Activated CD8-positive, alpha-beta memory T cell treated with anti-CD3 and anti-CD28 coated beads, Interleukin-2, amount 50 U/mL, for 4 hours (primary cell): ENCODE measurements around the gene GALNT2.

Source experiments
- DNase-seq: peaks from one replicate; pipeline ENCODE4 v3.0.0-alpha.2; 2020

Gene GALNT2

DNA sequence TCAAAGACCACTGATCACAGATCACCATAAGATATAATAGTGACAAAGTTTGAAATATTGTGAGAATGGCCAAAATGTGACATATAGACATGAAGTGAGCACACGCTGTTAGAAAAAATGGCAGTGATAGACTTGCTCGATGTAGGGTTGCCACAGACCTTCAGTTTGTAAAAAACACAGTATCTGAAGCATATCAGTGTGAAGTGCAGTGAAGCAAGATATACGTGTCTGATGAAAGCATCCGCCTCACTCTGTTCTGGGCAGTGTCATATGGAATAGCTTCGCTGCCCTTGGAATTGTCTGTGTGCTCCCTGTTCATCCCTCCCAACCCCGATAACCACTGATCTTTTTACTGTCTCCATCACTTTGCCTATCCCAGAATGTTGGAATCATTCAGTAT, 50.7 kb downstream of the GALNT2 start:
- DNase-seq, result no peak

DNA sequence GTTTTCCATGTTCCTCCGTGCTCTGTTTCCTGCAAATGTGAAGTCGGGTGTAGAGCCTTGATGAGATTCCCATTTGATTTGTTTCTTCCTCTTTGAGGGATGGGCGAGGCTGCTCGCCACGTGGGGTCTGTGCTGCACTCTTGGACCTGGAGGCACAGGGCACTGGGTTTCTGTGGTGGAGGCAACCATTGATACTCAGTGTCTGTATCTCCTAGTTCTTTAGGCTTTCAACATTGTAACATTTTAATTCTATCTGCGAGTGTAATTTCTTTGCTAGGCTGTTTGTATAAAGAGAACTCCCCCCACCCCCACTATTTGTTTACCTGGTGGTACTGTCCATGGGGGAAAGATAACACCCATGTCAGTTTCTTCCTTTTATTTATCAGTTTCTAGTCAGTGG, 52.3 kb downstream of the GALNT2 start:
- no peak for DNase-seq

DNA sequence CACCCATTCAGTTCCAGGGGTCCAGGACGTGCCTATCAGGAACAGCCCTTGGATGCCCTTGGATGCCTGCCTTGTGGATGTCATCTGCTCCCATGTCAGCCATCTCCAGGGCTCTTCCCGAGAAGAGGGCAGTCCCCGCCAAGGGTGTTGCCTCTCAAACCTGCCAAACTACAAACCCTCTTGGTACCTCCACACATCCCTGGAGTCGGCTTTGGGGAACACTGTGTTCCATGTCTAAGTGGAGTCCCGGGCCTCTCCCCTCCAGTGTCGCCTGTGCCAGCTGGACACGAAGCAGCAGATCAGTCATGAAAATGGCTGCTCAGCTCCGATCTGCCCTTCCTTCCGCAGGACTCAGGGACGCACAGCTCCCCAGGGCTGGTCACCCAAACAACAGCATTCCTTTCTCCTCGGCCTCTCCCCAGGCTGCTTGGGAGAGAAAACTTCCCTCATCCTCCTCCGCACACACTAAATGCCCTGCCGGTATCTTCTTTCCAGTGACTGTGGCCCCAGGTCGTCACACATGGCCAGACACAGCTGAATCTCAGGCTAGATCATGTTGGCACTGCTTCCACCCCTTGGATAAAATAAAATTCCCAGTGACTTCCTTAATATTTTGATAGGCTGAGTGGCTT, 53.4 kb downstream of the GALNT2 start:
- no peak for DNase-seq

GRCh38 chr1:230120921-230121381, 53.9 kb downstream of the GALNT2 start:
- DNase-seq, result no peak

- no peak for DNase-seq
Measured at GRCh38 chr1:230121950-230122349, 54.9 kb downstream of the GALNT2 start.

GRCh38 chr1:230122366-230123279, 55.6 kb downstream of the GALNT2 start:
- DNase-seq, result no peak

- no peak for DNase-seq
Measured at GRCh38 chr1:230123280-230124185, 56.5 kb downstream of the GALNT2 start.

DNA sequence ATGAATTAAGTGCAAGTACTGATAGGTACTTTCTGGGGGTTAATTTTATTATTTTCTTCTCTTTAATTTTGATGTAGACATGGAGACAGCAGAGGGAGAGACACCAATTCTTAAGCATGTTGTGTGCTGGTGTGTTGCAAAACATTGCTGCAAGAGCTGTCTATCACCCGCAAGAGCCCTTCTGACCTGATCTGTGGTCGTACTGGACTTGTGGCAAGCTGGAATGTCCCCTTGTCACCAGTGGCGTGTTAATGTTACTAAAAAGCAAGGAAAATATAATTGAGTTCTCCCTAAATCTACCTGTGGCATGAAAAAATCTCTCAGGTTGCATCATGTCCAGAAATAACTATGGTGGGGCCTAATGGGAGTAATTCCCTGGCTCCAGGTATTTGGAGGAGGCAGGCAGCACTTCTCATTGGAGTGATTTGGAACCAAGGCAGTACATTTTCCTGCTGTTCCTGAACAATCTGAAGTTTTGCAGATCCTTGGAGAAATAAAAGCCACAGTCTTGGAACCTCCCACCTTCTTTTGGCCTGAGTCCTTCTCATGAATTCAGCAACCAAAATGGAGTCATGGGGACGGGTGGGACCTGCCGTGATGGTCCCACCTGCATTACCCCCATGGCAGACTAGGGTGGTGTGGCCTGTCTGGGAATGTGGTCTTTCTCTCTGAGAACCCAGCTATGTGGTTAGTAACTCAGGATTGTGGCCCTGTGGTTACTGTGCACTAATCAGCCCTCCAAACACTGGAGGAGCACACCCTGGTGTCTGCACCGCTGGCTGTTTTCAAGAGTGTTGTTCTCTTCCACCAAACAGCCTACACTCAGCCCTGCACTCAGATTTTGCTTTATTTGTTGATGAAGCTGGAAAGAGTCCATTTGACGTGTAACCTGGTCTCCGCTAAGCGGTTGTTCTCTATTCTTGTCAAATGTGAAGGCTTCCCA, 57.4 kb downstream of the GALNT2 start:
- no peak for DNase-seq

GRCh38 chr1:230125141-230125540, 58.1 kb downstream of the GALNT2 start:
- DNase-seq, result no peak

- DNase-seq, result no peak
Measured at GRCh38 chr1:230125640-230126528, 58.8 kb downstream of the GALNT2 start.

DNA sequence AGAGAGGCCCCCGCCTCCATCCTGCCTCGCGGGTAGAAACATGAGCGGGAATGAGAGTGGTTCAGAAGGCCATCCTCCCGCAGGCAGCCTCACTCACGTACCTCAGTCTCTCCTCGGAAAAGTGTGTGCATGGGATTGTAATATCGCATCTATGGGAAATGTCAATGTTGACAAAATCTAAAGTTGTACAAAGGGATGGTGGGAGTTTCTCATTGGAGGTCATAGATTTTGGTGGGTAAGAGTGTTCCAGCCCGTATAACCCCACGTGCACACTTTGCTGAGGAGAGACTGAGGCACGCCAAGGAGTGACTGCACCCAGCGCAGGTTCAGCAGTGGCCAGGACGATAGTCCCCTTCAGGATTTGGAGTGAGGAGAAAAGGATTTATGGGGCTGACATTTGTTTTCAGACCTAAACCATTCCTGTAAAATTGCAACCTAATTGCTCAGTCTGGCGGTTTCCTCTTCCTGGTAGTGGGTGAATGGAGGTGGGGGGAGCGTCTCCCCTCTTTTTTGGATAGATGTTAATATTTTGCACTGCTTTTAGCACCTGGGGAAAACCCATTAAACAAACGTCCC, 59.6 kb downstream of the GALNT2 start:
- DNase-seq, result no peak

DNA sequence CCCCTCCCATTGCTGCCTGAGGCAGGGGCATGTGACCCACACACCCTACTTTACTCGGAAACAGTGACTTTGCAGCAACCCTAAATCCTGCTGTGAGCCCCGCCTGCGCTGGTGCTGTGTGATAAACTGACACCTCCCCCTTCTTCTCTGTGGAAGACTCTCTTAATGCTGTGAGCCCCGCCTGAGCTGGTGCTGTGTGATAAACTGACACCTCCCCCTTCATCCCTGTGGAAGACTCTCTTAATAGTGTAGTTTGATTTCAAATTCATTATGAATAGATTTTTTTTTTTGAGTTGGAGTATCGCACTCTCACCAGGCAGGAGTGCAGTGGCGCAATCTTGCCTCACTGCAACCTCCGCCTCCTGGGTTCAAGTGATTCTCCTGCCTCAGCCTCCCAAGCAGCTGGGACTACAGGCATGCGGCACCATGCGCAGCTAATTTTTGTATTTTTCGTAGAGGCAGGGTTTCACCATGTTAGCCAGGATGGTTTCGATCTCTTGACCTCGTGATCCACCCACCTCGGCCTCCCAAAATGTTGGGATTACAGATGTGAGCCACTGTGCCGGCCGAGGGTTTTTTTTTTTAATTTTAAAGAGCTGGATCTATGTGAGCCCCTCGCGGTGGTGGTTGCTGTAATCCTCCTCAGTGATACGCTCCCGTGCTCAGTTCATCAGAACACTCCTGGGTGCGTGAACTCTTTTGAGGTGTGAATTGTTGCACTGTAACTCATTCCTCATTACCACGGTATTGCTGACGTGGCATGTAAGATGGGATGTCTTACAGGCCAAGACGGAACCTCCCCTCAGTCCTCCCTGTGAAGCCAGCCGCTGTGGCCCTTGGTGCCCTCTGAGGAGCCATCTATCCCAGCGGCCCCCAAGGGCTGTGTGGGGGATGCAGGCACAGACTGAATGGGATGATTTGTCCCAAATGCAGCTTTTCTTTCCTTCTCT, 60.3 kb downstream of the GALNT2 start:
- peak; percentile 59 for DNase-seq

DNA sequence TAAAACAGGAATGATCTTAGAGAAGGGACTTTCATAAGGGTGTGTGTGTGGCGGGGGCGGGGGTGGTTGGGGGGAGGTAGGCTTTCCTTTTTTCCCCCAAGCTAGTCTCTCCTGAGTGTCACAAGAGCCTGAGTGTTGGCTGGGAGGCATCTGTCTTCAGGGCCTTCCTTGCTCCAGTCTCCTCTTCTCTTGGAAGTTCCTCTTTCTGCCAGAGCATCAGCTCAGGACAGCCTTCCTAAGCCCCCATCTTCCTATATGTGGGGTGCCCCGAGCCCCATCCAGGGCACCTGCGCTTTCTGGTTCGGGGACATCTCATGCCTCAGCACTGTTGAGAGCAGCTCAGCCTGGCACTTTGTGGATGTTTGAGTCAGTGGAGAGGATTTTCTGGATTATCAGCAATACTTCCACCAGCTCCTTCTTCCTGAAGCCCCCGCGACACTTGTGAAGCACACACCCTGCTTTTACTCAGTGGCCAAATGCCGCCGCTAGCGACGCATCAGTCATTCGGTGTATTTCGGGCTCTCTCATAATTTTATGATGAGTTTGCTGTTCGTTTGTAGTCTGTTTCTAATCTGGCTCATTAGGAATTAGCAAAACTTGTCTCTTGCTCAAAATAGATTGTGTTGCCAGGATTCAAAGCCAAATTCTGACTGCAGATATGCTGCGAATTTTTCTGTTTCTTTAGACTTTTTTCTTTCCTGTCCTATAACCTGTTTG, 61.7 kb downstream of the GALNT2 start:
- no peak for DNase-seq

DNA sequence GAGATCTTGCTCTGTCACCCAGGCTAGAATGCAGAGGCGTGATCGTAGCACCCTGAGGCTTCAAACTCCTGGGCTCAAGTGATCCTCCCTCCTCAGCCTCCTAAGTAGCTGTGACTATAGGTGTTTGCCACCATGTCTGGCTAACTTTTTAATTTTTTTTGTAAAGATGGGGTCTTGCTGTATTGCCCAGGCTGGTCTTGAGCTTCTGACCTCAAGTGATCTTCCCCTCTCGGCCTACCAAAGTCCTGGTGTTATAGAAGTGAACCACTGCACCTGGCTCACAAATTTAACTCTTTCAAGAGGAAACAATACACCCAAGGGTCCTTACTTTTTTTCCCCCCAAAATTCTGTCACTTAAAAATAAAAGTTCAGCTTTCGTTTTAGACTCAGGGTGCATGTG, 62.3 kb downstream of the GALNT2 start:
- DNase-seq, result no peak

DNA sequence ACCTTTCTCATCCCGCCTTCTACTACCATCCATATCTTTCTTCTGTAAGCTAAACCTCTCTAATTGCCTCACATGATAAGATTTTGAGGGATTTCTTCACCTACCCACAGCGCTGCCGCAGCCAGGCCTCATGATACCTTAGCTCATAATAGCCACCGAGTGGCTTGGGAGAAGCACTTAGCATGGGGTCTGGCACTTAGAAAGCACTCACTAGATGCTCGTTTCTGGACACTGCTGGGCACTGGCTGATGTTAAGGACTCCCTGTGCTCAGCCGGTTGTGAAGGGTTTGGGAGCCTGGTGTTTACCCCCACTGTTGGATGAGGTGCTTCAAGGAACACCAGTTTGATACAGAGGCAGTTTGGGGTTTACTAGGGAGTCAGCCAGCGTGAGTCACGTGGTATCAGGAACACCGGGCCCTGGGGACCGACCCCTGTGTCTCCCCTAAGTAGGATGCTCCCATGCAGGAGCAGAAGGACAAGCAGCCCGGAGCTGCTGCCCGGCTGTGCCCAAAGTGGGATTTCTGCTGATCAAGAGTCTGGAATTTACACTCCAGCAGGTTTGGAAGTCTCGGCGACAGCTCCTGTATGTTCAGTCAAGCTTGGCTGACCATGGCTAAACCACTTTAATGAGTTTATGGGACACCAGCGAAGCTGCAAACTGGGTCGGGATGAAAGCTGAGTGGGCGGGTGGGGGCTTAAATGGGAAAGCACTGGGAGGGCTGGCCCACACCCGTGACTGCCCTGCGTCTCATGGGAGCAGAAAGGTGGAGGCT, 63.3 kb downstream of the GALNT2 start:
- no peak for DNase-seq

GRCh38 chr1:230131457-230131856, 64.4 kb downstream of the GALNT2 start:
- DNase-seq, result no peak

DNA sequence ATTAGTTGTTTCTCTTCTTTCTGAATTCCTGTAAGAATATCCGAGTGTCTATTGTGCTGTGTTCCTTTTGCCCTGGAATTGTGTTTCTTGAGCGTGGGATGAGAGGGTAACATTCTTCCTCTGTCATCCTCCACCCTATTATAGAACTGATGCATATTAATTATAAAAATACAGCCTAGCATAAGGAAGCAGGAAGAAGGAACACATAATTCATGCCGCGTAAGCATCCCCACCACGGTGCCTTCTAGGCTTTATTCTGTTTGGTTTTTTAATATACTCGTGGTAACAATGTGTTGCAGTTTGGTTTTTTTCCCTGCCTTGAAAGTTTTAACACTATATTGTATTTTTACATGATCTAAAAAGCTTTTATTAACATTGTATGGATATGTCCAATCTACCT, 65.7 kb downstream of the GALNT2 start:
- no peak for DNase-seq

DNA sequence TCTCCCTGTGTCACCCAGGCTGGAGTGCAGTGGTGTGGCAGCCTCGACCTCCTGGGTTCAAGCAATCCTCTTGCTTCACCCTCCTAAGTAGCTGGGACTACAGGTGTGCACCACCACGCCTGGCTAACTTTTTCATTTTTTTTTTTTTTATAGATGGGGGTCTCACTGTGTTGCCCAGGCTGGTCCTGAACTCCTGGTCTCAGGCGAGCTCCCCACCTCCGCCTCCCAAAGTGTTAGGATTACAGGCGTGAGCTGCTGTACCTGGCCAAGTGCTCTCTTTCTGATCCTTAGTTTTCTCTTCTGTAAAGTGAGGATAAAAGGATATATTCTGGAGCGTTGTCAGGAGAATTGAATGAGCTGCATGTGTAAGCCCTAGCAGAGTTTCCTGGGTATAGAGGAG, 68.7 kb downstream of the GALNT2 start:
- DNase-seq, result no peak
